Stimulated activated CD8-positive, alpha-beta memory T cell treated with anti-CD3 and anti-CD28 coated beads, Interleukin-7, amount 100 ng/mL, for 4 hours (primary cell): ENCODE data around the gene ADRM1.

Experiments
- DNase-seq, 2 donors: peaks; one replicate each; pipeline ENCODE4 v3.0.0-alpha.2; 2020; ENCODE audit warnings: low read depth in 2 of 2

ADRM1 gene

DNA sequence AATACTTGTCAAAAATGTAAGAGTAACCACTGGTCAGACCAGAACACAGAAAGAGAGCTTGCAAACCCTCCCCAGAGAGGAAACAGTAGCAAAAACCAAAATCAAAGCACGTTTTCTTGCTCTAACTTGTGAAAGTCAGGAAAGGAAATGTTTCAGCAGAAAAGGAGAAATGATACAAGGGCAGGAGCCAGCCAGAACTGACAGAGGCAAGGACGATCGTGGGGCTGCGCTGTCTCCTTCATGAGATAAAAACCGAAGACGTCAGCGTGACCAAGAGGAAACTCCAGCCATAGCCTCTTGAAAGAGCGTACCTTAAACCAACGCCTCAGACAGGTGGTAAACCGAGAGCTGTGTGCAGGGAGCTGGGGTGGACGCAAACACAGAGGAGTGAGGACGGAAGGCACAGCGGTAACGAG is 36.9 kb downstream of the ADRM1 start:
- no peak for DNase-seq

DNA sequence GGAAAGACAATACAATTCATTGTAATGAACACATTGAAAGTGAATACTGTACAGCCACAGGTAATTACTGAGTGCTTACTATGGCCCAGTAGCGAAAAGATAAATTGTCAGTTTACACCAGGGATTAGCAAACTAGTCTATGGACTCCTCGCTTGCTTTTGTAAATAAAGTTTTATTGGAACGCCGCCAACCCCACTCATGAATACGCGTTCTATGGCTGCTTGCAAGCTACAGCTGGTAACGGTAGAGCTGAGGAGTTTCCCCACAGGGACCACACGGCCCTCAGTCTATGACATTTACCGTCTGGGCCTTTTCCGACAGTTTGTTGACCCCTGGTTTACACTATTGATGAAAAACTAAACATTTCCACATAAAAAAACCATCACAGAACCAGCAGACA is 40.1 kb downstream of the ADRM1 start:
- no peak for DNase-seq

DNA sequence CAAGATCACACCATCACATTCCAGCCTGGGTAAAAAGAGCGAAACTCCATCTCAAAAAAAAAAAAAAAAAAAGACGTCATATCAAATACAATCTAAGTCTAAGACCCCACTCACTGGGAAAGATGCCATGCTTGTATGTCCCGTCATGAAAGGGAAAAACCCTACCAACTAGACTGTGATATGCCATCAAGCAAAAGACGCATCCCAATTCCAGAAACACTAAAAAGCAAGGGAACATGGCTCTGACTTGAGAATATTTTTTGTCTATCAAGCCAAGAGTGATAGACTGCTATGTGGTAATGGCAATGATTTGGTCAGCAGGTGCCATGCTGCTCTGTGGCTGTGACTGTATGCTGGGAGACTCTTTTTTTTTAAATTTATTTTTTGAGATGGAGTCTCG is 41.3 kb downstream of the ADRM1 start:
- no peak for DNase-seq

DNA sequence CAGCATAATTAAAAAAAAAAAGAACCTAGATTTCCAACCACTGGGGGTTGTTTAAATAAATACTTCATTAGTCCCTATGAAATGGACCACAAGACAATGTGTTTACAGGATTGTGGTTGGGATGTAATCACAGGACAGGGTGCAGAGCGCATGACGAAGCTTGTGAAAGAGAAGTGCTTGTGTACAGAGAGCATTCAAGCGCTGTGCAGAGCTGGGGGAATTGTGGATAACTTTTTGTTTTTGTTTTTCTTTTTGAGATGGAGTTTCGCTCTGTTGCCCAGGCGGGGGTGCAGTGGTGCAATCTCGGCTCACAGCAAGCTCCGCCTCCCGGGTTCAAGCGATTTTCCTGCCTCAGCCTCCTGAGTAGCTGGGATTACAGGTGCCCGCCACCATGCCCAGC is 42.0 kb downstream of the ADRM1 start:
- no peak for DNase-seq

DNA sequence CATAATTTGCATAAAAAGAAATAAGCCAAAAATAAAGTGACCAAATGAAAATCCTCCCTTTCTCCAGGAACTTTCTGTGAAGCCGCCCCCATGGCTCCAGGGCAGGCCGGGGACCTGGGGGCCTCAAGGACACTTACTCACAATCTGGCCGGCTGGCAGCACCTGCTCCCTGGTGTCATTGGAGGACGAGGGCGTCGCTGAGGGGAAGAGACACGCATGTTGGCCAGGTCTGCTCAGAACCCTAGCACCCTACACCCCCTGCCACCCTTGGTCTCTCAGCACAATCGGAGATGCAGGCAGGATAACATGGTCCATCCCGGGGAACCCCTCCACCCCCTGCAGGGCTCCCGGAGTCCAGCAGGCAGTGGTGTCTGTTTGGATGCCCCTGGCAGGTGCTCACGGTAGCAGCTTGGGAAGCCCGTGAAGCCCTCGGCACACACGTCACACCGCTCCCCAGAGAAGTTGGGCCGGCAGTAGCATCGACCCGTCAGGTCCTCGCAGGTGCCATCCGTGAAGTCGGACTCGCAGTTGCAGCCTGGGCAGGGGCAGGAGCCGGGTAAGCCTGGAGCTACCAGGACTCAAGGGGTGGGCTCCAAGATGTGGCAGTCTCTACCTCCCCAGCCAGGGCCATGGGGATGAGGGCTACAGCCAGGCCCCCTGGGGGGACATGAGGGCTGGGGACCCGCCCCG is 43.0 kb downstream of the ADRM1 start:
- no peak for DNase-seq

DNA sequence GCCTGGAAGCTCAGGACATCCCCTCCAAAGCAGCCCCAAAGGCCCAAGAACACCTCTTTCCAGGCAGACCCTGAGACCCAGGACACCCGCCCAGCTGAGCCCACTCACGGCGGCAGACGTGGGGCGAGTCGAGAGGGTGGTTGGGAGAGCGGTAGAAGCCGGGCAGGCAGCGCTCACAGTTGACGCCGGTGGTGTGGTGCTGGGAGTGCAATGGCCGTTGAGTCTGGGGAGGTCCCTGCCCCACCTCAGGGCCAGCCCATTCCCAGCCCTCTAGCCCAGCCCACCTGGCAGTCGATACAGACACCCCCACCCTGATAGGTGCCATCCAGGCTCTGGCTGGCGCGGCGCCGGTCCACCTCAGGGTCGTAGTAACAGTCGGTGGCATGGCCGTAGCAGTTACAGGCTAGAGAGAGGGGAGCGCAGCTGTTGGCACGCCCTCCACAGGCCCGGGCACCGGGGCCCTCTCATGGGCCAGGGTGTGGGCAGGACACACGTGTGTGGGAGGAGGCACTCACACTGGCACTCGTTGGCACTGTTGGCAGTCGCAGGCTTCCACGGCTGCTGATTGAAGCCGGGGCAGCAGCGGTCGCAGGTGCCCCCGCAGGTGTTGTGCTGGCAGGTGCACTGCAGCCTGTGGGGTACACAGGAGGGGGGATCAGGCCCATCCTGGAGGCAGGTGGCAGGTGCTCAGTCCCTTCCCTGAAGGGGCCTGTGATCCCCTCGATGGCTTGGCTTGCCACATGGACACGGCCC is 43.8 kb downstream of the ADRM1 start:
- no peak for DNase-seq

DNA sequence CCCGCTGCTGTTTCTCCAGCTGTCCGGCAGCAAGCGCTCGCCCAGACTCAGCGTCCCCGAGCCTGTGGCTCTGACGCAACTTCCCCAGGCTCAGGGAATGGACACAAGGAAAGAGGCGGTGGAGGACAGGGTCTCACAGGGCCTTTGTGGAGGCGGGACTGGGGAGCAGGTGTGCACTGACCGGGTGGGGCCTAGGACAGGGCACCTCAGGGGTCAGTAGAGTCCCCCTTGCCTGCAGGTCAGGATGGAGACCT is 44.3 kb downstream of the ADRM1 start:
- DNase-seq = no peak

DNA sequence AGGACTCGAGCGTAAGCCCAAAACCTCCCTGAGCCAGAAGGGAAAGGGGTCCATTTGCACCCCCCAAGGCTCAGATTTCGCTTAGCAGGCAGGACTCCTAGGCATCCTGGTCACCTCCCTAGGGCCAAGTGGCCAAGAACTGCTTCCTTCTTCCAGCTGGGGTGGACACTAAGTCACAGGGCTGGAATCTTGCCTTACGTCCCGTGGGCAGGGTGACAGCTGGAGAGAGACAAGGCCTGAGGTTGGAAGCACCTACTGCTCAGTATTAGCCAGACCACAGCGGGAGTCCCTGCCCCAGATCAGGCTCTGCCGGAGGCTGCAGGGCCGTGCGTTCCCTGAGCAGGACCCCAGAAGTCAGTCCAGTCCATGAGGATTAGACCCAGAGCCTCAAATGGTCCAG is 44.6 kb downstream of the ADRM1 start:
- DNase-seq = no peak

DNA sequence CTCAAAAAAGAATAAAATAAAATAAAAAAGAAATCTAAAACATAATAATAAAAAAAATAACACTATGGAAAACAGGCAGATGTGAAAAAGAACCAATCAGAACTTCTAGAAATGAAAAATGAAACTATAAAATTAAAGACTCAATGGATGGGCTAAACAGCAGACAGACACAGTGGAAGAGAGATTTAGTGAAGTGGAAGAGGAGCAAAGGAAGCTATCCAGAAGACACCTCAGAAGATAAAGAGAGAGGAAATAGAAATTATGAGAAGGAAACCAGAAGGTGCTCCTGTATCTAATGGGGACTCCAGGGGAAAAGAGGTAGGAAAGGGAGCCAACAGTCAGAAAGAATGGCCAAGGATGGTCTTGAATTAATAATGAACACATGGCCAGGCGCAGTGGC is 45.8 kb downstream of the ADRM1 start:
- DNase-seq = no peak

DNA sequence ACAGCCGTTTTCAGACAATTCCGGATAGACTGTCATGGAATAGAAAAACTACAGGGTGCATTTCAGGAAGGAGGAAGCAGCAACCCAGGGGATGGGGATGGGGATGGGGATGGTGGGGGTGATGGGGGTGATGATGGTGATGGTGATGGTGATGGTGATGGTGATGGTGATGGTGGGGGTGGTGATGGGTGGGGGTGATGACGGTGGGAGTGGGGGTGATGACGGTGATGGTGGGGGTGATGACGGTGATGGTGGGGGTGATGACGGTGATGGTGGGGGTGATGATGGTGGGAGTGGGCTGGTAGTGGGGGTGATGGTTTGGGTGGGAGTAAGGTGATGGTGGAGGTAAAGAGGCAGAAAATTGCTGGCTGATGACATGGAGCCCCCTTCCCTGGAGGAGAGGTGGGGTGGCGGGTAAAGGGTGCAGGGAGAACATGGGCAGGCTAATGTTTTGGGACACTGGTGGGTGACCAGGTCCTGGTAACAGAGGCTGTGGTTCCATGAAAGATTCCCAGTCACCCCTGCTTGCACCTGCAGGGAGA is 46.8 kb downstream of the ADRM1 start:
- no peak for DNase-seq

DNA sequence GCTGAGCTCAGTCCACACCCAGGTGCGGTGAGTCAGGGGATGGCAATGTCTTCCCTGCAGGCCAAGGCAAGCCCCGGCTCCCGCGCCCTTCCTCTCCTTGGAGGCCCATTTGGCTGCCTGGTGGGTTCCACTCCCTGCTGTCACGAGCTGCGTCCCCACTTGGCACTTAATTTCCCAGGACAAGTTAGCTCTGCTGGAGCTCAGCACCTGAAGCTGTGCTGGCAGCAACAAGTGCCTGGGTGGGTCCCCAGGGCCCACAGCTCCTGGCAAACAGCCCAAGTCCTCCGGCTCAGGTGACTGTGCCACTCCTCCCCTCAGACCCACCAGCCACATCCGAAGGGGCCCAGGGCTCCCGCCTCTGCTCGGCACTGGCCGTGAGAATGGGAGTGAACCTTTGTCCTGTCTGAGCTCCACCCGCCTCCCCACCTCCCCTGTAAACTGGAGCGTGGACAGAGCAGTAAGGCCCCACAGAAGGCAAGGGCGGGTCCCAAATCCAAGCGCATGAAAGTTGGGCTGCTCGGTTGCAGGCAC is 47.4 kb downstream of the ADRM1 start:
- DNase-seq = no peak

DNA sequence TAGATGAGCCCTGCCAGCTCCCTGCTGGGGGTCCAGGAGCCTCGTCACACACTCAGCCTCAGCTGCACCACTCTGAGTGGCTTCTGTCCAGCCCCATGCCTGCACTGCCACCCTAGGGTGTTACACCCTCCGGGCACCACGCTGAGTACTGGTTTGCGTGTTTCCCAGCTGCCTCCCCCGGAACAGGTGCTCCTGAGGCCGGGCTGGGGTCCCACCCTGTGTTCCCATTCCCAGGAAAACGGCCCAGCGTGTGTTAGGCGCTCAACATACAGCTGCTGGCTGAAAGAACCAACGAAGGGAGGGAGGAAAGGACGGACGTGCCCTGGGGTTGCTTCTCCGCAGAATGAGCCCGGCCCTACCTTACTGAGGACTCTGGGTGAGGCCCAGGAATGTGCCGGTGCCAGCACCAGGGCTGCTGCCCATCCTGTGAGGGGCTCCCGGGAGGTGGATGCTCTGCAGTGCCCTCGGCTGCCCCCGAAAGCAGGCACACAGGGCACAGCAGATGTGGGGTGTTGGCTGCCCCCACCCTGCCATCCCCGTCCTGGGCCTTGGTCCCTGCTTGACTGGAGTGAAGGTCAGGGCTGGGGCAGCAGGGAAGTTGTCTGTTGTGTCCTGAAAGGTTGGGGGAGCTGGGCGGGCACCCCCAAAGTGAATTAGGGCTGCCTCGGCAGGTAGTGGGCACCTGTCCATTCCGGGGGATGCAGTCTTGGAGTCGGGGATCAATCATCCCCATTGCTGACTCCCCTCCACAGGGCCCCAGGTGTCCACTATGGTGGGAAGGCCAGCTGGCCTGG is 48.0 kb downstream of the ADRM1 start:
- no peak for DNase-seq

DNA sequence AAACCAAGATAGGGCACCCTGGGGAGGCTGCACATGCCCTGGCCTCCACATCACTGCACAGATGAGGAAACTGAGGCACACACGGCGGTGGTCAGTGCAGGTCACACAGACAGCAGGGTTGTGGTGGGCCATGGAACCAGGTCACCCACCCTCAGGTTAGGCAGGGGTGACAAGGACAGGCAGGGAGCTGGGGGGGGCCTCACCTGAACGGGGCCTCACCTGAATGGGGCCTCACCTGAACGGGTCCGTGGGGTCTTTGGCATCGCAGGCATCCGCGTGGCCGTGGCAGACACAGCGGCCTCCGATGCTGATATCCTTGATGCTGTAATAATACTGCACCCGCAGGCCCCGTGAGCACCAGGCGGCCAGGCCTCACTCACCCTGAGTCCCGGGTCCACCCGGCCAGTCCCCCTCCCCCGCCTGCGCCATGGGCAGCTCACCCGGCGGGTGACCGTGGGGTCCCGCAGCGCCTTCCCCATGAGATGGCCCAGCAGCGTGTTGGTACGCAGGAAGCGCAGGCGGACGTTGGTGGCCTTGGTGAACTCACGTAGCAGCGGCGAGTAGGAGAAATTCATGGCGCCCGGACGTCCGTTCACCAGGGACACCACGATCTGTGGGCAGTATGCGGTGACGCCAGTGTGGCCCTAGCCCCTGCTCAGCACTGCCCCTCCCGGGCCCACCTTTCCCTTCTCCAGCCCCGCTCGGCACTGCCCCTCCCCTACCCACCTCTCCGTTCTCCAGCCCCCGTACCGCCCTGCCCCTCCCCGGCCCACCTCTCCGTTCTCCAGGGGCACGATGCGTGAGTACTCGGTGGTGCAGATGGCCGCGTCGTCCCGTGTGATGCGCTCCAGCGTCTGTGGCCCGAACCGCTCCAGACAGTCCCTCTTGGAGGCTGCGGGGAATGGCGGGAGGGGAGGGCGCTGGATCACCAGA is 48.9 kb downstream of the ADRM1 start:
- no peak for DNase-seq

DNA sequence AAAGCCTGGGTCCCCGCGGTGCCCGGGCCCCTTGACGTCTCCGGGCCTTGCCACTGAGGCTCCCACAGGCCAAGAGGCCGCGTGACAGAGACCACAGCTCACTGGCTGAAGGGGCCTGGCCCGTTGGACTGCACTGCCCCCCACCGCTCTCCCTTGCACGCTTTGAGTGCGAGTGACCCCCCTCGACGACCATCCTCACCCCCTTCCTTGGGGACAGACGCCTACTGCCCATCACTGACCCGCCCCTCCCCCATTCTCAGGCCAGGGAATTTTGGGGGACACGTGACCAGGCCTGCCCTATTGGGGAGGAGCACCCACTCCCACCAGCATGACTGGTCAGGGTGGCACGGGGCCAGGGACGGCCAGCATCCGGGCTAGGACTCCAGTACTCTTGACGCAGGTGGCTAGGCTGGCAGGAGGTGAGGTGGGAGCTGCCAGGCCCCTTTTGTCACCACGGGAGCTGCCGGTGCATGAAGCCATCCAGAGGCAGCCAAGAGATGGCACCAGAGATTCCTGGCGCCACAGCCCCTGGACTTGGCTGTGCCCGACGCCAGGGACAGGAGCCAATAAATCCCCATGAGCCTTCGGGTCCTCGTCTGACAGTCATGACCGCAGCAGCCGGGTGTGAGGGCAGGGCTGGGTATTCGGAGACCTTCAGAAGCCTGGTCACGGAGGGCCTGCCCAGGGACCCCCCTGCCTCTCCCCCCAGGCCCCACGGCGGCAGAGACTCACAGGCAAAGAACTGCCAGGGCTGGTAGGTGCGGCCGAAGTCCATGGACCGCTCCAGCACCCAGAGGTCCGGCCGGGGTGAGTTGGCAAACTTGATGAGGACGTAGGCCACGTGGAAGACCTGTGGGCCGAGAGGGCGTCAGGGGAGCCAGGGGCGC is 49.8 kb downstream of the ADRM1 start:
- DNase-seq = no peak

DNA sequence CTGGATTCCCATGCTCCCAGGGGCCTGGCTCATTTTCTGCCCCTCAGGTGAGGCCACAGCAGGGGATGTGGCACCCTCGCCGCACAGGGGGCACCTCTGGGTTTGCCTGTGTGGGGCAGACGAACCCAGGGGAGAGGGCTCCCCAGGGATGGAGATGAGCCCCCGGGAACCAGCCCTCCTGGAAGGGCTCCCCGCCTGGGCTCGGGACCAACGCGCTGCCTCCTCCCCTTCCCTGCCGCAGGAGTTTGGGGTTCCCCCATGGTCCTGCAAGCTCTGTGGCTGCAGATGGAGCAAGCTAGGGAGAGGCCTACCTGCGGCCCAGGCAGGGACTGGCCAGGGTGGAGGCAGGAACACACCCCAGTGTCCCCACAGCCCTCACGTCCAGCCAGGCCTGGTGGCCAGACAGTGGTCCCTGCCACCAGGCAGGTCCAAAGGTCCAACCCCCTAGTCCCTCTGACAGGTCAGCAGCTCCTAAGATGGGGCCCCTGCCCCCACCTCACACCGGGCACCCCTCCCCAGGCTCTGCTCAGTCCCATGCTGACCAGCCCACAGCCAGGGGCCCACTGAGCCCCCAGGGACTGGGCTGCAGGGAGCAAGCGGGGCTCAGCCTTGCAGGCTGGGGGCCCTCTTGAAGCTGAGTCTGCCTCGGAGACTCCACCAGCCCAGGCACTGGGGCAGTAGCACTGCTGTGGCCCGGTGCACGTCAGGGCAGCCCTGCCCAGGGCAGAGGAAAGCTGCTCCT is 50.7 kb downstream of the ADRM1 start:
- no peak for DNase-seq

DNA sequence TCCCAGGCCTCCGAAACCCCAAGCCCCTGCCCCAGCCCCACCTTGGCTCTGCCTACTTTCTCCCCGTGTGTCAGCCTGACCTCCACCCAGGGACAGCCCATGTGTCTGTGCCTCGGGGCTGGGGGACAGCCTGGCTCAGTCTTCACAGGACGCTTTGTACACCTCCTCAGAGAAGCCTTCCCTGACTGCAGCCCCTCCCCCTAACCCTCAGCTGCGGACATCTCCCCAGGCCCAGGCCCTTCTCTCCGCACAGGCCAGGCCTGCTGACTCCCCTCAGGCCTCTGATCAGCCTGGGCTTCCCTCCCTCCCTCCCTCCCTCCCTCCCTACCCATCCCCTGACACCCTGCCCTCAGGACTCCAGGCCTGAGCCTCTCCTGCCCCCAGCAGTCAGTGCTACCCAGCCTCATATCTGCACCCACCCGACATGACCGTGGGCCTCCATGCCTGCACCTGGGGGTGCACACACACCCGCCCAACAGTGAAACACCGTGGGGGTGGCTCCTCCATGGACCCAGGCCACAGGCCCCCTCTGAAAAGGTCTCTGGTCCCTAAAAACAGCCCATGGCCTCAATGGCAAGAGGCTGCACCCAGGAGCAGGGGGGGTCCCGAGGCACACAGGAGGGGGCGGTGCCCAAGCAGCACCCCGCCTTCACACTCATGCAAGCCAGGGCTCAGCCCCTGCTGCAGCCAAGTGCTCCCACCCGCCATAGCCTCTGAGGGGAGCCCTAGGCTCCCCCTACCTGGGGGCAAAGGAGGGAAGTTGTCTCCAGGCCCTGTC is 51.4 kb downstream of the ADRM1 start:
- no peak for DNase-seq

DNA sequence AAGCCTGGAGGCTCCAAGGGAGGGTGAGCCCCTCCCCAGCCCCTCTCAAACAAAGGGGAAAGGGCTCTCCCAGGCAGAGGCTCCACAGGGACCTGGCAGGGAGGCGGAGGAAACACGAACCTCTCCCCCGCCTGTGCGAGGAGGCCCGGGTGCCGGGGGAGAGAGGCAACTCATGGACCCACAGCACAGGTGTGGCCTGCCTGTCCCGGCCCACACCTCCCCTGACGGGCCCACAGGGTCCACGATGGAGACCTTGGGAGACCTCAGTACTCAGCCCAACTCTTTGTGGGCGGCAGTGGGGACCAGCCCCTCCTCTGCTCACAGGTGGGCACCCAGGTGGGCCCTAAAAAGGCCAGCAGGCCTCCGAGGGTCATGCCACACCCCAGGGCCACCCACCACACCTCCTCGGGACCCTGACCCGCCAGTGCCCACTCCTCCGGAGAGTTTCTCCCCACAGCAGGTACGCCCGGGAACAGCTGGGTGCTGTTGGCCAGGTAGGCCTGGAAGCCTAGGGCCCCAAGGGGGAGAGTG is 52.1 kb downstream of the ADRM1 start:
- no peak for DNase-seq

DNA sequence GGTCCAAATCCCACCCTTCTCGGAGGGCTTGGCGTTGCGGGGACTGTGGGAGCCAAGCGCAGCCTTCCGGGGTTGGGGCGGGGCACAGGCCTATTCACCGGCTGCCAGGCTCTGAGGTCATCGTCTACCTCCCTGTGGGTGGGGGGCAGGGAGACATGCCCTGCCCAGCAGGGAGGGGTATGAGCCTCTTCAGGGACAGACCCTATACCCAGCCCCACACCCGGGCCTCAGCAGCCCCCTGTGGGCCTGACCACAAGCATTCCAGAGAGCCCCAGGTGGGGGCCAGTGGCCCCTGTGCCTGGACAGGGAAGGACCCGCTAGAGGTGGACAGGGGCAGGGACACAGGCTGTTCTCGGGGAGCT is 52.7 kb downstream of the ADRM1 start:
- DNase-seq = no peak
